ENCODE data around the gene VSIR.

The VSIR gene

DNA sequence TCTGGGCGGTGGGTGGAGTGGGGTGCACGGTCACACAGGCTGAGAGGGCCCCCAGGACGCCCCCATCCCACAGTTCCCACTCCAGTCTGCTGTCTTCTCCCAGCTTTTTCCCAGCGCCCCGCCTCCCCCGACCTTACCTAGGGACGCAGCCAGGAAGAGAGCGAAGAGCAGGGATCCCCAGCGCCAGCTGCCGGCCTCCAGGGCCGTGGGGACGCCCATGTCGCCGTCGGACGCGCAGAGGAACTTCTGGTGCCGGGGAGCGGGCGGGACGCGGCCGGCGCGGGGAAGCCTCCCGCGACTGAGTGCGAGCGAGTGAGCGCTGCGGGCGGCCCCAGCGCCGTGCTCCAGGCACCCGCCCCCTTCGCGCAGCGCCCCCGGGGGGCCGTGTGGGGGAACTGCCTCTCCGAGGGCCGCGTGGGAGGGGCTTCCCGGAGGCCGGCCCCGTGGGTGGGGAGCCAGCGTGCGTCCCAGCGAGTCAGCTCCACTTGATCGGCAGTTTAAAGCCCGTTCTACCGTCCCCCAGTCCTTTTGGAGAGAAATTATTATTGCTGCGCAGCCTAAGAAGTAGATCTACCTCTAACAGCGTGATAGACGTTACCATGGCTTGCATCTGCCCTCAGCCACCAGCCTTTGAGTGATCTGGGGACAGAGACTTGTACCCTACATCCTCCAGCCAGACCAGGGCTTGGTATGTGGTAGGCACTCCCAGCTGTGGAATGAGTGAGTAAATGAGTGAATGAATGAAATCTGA is at the start of gene VSIR:
Gene VSIR, minus strand, starts transcription at position 300 of the 751 bp plus-strand sequence. Its CDS starts 81 bp downstream, at position 219.
- DNase-seq = peak; percentile 55 to 72 (median 67)

DNA sequence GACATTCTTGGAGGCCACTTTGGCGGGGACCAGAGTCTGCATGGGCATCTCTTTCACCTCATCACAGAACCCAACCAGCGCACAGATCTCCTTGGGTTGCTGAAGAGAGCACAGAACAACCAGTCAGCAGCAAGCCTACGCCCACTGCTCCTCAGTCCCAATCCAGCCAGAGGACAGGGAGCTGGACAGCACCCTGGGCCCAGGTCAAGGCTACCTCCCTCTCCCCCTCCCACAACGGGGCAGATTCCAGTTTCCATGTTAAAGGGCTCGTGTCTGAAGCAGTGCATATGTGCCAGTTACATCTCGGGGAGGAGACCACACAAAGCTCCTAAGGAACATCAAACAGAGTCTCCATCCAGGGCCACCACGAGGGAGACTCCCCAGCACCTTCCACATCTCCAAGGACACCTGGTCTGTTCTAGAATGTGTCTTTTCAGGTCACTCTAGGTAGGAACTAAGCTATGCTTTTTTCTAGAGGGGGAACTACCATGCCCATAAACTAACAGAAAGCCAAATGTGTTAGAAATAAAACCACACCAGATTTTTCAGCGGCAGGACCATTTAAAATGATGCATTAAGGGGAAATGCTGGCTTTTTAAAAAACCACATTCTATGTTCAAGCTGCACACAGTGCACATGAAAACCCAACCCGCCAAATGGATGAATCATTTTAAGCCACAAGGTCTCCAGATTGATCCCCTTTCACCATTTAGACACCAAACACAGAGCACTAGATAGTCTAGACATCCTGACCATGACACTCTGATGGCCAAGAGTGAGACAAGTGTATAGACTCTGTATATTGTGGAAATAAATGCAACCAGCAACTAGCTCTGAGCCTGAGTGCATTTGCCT is 48.8 kb upstream of the VSIR start:
- DNase-seq = no peak

DNA sequence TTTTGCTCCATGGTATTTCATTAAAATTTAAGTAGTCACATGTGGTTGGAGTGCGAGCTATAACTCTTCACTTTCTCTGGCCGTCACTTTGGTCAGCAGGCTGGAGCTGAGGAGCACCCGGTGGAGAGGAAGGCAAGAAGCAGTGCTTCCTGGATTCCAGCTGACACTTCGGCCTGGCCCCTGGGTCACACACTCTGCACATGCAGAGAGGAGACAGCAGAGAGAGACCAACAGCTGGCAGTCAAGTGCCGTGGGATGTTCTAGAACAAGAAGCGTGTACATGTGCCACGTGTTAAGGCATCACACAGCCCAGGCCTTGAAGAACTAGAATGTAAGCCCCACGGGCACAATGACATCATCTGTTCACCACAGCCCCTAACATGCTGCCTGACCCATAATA is 47.6 kb upstream of the VSIR start:
- DNase-seq = no peak

DNA sequence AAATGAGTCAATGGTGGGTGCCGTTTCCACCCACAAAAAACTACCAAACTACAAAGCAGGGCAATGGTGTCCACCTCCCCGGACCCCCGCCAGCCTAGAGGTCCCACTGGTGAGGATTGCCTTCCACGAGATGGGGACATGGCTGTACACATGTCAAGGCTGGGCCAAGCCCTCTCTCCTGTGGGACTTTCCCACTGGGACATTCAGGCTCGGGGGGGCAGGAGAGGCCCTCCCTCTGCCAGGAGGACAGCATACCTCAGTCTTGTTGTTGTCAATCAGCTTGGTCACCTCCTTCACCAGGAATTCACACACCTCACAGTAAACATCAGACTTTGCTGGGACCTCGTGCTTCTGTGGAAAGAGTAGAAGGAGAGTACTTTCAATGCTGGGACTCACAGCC is 46.7 kb upstream of the VSIR start:
- DNase-seq = no peak

DNA sequence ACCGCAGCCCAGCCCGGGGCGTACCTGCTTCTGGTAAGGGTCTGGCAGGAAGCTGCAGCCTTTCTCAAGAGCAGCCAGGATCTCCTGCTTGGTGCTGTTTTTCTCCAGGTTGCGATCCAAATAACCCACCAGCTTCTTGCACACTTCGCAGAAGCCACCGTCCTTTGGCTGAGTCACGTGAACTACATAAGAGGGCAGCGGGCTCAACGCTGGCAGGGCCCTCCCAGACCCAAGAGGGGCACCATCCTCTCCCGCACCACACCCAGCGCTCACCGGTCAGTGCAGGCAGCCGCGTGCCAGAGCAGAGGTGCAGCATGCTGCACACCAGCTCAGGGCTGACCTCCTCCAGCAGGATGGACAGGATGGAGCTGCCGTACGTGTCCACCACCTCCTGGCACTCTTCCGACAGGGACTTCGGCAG is 46.1 kb upstream of the VSIR start:
- no peak for DNase-seq

DNA sequence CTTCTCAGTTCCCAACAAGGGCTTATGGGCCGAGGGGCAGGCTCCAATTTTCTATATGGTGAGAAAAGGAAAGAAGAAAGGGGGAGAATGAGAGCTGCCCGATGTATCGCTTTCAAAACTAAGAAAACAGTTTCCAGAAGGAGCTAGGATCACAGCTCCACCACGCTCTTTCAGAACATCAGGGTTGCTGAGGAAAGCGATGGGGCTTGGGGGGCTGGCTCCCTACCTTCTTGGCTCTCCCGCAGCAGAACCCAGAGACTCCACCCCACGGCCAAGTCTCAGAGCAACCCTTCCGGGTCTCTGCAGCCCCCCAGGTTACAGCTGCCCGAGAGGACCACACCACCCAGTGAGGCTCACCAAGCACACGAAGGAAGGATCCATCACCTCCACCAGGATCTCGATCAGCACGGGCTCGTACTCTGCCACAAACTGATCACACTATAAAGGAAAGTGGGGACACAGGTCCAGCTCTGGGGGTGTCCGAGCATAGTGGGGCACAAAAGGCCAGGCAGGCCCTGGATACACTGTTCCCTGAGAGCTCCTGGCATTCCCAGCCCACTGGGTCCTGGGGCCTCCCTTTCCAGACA is 45.4 kb upstream of the VSIR start:
- no peak for DNase-seq

DNA sequence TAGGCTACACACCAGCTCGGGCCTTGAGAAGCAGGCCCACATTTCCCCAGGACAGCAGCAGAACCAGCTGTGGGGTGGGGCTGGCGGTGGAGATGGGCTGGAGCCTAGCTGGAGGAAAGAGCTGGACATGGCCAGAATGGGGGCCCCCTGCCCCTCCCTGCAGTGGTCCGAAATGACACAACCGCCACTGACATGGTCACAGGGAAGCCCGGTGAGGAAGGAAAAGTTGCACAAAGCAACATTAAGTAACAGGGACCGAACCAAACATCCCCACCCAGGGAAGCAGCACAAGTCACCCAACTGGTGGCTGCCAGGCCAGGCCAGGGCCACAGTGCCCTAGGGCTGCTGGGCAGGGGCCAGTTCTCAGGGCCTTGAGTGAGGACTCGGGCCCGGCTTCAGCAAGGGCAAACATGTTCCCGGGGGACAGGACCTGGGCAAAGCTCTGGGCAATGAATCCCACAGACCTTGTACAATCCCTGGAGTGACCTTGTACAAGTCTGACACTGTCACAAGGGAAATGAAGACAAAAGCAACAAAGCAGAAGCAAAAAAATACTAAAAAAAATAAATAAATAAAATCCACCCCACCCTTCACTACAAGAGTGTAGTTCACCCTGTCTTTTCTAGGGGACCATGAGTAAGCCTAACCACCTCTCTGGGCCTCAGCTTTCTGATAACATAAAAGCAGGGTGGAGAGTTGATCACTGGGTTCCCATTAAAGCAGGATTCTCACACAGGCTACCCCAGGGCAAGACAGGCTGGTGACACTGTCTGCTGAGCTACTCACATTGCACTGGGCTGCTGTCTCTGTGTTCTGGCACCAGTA is 44.7 kb upstream of the VSIR start:
- DNase-seq = no peak

DNA sequence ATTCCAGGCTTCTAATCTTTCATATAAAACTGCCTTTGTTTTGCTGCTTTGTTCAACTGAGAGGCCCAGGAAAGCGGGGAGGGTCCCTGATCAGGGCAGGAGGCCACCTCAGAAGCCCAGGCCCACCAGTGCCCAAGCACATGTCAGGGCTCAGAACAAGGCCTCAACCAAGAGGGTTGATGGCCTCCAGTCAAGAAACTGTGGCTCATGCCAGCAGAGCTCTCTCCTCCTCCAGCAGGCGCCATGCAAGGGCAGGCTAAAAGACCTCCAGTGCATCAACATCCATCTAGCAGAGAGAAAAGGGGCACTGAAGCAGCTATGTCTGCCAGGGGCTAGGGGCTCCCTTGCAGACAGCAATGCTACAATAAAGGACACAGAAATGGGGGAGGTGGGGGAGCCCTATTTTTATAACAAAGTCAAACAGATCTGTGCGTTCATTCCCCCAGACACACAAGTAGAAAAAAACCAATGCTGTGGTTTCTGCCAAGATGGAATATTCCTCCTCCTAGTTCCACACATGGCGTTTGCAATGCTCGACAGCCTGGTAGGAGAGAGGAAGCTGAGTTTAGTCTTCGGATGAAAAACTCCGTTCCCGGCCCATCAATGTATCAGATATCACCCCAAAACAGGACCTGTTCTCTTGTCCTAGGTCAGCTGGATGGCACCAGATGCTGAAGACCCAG is 43.8 kb upstream of the VSIR start:
- DNase-seq = peak in 1 of 3 experiments; percentile 9

DNA sequence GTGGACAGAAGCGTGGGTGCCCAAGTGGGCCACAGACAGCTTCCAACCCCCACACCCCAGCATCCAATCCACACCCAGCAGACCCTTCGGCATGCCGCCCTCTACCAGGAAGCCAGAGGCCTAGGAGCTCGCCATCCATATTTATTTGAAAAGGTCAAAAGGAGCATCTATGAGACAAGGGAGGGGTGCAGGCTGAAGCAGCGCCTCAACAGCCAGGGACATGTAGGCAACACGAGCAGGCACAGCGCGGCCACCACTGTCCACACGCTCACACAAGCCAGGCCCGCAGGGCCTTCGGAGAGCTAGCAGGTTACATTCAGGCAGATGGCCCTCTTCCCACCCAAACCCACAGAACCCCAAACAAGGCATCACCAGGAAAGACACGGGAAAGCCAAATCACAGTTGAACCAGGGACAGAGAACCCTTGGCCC is 43.1 kb upstream of the VSIR start:
- DNase-seq = peak in 1 of 3 experiments; percentile 9

DNA sequence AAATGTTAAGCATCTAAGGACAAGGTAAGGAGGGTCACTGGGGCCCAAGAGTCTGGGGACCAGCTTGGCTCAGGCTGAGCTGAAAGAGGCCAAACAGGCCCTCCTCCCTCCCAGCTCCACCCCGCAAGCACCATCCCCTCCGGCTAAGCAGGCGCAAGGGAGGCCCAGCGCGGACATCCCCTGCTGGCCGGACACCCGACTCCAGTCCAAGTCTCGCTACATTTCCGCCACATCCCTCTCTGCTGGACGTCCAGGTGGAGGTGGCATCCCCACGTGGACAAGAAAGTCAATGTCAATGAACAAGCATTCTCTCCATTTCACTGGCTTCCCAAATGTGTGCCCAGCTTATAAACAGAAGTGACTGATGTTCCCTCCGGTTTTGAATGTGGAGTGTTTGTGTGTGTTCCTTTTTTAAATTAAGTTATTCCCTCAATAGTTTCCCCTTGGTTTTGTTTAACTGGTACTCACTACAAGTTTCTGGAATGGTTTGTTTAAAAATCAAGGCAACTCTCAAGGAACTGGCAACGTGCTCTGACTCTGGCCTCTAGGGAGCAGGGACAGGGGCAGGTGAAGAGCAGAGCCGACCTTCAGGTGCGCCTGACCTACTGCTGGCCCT is 42.3 kb upstream of the VSIR start:
- no peak for DNase-seq

DNA sequence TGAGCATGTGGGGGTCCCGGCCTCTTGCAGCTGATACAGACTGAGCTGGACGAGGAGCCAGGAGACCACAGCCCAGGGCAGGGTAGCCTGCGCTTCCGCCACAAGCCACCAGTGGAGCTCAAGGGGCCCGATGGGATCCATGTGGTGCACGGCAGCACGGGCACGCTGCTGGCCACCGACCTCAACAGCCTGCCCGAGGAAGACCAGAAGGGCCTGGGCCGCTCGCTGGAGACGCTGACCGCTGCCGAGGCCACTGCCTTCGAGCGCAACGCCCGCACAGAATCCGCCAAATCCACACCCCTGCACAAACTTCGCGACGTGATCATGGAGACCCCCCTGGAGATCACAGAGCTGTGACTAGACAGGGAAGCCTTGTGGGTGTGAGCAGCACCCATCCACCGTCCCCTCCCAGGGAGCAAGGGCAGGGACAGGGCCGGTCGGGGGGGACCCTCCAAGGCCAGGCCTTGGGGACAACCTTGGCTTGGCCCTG is 41.6 kb upstream of the VSIR start:
- DNase-seq = no peak

DNA sequence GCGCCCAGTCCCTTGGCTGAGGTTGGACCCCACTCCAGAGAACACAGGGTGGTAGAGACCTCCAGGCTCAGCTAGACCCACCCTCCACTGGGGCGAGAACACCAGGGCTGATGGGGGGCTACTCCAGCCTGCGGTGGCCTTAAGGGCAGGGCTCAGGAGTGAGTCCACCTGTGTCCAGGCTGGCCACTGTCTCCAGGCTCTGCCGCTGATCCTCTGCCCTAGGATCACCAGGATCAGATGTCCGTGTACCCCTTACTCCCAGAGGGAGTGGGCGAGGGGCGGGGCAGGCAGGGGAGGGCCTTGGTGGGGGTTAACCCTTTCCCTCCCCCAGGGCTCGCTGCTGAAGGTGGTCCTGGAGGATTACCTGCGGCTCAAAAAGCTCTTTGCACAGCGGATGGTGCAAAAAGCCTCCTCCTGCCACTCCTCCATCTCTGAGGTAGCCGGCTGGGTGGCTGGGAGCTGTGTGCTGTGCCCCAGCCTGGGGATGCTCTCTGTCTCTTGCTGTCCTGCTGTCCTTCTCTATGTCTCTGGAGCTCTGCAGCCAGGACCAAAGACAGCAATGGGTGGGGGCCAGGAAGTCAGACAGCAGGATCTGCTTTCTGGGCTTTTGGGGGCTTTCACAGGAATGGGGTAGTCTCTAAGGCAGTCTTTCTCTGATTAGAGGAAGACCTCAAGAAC is 39.7 kb upstream of the VSIR start:
- DNase-seq = no peak

DNA sequence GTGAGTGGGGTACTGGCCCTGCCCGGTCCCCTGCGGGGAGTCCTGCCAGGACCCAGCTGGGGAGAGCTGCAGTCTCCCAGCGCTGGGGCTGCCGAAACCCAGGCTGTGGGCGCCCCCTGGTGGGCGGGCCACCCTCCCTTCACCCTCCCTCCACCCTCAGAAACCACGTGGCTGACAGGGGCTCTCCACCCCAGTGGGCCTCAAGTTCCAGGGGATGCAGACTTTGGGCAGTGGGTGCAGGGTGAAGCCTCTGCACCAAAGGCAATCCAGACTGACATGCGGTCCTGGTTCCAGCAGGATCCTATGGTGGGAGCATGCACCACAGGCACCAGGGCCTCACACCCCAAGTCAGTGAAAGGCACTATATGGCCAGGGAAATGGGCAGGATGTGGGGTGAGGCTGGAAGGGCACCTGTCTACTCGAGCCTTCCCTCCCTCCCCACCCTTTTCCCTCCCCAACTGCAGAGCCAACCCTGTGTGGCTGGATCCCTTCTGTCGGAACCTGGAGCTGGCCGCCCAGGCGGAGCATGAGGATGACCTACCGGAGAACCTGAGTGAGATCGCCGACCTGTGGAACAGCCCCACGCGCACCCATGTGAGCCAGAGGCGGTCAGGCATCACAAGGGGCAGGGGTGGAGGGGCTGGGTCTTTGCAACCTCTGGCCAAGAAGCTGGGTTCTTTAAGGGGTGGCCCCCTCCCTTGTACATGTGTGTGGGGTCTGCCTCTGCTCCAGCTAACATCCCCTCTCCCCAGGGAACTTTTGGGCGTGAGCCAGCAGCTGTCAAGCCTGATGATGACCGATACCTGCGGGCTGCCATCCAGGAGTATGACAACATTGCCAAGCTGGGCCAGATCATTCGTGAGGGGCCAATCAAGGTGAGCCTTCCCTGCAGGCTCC is 38.9 kb upstream of the VSIR start:
- DNase-seq = peak; percentile 1 to 5 (median 4)

DNA sequence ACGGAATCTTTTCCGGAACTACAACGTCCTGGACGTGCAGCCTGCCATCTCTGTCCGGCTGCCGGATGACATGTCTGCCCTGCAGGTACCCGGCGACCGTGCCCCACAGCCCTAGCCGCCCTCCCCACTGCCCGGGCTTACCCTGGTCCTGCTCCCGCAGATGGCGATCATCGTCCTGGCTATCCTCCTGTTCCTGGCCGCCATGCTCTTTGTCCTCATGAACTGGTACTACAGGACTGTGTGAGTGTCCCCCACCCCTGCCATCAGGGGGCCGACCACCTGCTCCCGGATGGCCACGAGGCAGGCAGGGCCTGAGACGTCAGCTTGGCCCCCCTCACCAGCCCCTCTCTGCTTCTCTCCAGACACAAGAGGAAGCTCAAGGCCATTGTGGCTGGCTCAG is 38.0 kb upstream of the VSIR start:
- DNase-seq = no peak

DNA sequence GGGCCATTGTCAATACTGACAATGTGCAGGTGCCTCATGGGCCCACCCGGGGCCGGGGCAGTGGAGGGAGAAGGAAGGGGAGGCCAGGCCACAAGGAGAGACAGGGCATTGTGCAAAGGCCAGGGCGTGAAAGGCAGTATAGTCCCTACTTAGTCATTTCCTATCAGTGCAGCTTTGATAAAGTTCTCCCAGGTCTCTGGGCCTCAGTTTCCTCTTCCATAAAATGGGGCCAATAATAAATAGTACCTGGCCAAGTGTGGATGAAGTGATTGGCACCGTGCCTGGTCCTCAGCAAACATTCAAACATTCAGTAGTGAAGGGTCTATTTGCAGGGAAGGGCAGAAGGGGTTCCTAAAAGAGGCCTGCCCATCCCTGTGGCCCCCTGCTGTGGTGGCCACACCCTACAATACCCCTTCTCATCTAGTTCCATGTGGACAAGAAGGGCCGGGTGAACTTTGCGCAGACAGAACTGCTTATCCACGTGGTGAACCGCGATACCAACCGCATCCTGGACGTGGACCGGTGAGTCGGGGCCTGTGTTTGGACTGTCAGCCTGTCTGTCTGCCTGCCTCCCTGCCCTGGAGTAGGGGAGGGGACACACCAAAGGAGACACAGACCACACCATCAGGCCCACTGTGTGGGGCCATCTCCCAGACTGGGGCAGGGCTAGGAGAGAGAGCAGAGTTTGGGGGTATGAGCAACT is 36.9 kb upstream of the VSIR start:
- DNase-seq = no peak

DNA sequence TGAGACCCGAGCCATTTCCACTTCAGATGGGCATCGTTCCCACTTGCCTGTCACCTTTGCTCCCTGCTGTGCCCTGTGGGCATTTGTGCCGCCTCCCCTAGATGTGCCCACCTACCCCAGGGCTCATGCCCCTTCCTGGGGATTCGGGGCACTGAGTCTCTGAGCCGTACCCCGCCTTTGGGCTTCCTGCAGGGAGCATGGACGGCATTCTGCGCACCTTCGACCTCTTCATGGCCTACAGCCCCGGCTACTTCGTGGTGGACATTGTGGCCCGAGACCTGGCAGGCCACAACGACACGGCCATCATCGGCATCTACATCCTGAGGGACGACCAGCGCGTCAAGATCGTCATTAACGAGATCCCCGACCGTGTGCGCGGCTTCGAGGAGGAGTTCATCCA is 36.3 kb upstream of the VSIR start:
- no peak for DNase-seq

DNA sequence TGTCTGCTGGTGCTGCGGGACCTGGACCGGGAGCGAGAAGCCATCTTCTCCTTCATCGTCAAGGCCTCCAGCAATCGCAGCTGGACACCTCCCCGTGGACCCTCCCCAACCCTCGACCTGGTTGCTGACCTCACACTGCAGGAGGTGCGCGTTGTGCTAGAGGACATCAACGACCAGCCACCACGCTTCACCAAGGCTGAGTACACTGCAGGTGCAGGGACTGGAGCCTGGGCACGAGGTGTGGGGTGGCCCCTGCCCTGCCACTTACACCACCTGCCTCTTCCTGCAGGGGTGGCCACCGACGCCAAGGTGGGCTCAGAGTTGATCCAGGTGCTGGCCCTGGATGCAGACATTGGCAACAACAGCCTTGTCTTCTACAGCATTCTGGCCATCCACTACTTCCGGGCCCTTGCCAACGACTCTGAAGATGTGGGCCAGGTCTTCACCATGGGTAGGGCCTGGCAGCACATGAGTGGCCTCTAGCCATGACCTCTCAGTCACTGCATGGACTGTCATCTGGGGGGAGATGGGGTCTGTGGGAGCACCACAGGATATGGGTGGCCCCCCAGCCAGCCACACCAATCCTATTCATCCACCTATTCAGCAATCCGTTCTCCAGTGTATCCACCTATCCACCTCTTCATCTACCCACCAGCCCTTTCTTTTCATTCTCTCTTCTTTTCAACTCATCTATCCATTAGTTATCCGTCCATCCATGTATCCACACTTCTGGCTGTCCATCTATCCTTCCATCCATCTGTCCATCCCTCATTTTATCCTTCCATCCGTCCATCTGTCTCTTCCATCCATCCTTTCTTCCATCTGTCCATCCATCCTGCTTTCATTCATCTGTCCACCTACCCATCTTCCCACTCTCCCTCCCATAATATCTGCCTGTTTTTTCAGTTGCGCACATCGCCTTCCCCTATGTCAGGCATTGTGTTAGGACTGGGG is 34.5 kb upstream of the VSIR start:
- no peak for DNase-seq
